ENCODE measurements around the gene B4GALT3.

B4GALT3 gene

GRCh38 chr1:161172349-161172748 lies 5.0 kb downstream of the B4GALT3 start:
- no peak overlapping the region for H3K4me3 ChIP-seq (ENCODE audit: low read depth, low read length)
- H3K9me3 ChIP-seq (ENCODE audit: control insufficient read depth, low read length): no peaks in the 10 kb centered on the region
- TF ChIP-seq CTCF (IDR thresholded peaks at IDR 0.05): no peak
- no peaks in the 10 kb centered on the region for H3K36me3 ChIP-seq (ENCODE audit: control insufficient read depth, insufficient read depth, low read length)
- H3K27ac ChIP-seq: peak overlapping the region; percentile 32
- H3K4me1 ChIP-seq: no peaks in the 10 kb centered on the region
- no peak overlapping the region for H3K9ac ChIP-seq
- no peaks in the 10 kb centered on the region for H3K27me3 ChIP-seq (ENCODE audit: control insufficient read depth, insufficient read depth, low read length)
- no peaks in the 10 kb centered on the region for H3K79me2 ChIP-seq
- H2AFZ ChIP-seq: no peak overlapping the region
- H3K4me2 ChIP-seq (ENCODE audit: low read length): no peak overlapping the region

GRCh38 chr1:161171696-161172095 lies 5.6 kb downstream of the B4GALT3 start:
- no peak overlapping the region for H3K27ac ChIP-seq
- no peaks in the 10 kb centered on the region for H3K4me1 ChIP-seq

GRCh38 chr1:161171191-161171590 lies 6.1 kb downstream of the B4GALT3 start:
- Histone ChIP-seq H3K27me3 (ENCODE audit: control insufficient read depth, insufficient read depth, low read length) (no peaks in the 10 kb centered on the region), H3K9ac (no peak overlapping the region), H3K4me3 (ENCODE audit: low read depth, low read length) (no peak overlapping the region), H3K27ac (no peak overlapping the region), H2AFZ (no peak overlapping the region), H3K9me3 (ENCODE audit: control insufficient read depth, low read length) (no peaks in the 10 kb centered on the region), H3K4me2 (ENCODE audit: low read length) (no peak overlapping the region), H3K4me1 (no peaks in the 10 kb centered on the region), H3K36me3 (ENCODE audit: control insufficient read depth, insufficient read depth, low read length) (no peaks in the 10 kb centered on the region), H3K79me2 (no peaks in the 10 kb centered on the region)
- no peak for TF ChIP-seq CTCF (IDR thresholded peaks at IDR 0.05)

More at GRCh38 chr1:161171696-161172095, 5.6 kb downstream of the B4GALT3 start:
- no peak overlapping the region for H3K9ac ChIP-seq
- TF ChIP-seq CTCF (IDR thresholded peaks at IDR 0.05): no peak
- H3K36me3 ChIP-seq (ENCODE audit: control insufficient read depth, insufficient read depth, low read length): no peaks in the 10 kb centered on the region
- no peaks in the 10 kb centered on the region for H3K27me3 ChIP-seq (ENCODE audit: control insufficient read depth, insufficient read depth, low read length)
- no peak overlapping the region for H3K4me3 ChIP-seq (ENCODE audit: low read depth, low read length)
- no peaks in the 10 kb centered on the region for H3K9me3 ChIP-seq (ENCODE audit: control insufficient read depth, low read length)
- no peak overlapping the region for H2AFZ ChIP-seq
- no peaks in the 10 kb centered on the region for H3K79me2 ChIP-seq
- no peak overlapping the region for H3K4me2 ChIP-seq (ENCODE audit: low read length)

GRCh38 chr1:161168906-161169305 lies 8.4 kb downstream of the B4GALT3 start:
- Histone ChIP-seq H3K27ac (no peak overlapping the region), H3K9ac (no peak overlapping the region), H3K4me2 (ENCODE audit: low read length) (no peak overlapping the region), H3K4me3 (ENCODE audit: low read depth, low read length) (no peak overlapping the region), H3K79me2 (no peaks in the 10 kb centered on the region), H3K4me1 (no peaks in the 10 kb centered on the region), H2AFZ (no peak overlapping the region), H3K9me3 (ENCODE audit: control insufficient read depth, low read length) (no peaks in the 10 kb centered on the region), H3K27me3 (ENCODE audit: control insufficient read depth, insufficient read depth, low read length) (no peaks in the 10 kb centered on the region), H3K36me3 (ENCODE audit: control insufficient read depth, insufficient read depth, low read length) (no peaks in the 10 kb centered on the region)
- TF ChIP-seq CTCF (IDR thresholded peaks at IDR 0.05): no peak

All from parathyroid adenoma (tissue), 2 donors.